ENCODE results near the gene SLK. TPM values are rescaled to one million over a fixed set of nuclear protein-coding genes. Genes with fewer than 3 reads are reported as not detected.

The SLK gene
- total RNA-seq, 6 experiments from 2014 or later, result 7.9 to 16.3 (median 13.0) TPM

GRCh38 chr10:104040382-104040781, 73.4 kb downstream of the SLK start:
- WGBS (ENCODE audit: insufficient coverage, low coverage, low lambda C conversion rate, missing lambda C conversion rate), result 11% methylated on average over 3 of the region's 6 CpGs
- DNase-seq (no peak), ATAC-seq (no peak)

GRCh38 chr10:104040862-104041789, 74.2 kb downstream of the SLK start:
- Histone ChIP-seq H3K4me3 (no peak overlapping the region), H3K4me1 (no peaks in the 10 kb centered on the region), H3K27ac (no peak overlapping the region), H3K9me3 (no peaks in the 10 kb centered on the region), H3K36me3 (no peaks in the 10 kb centered on the region), H3K27me3 (no peaks in the 10 kb centered on the region)
- DNase-seq (no peak), ATAC-seq (no peak)
- TF ChIP-seq POLR2A (IDR thresholded peaks at IDR 0.05) (no peak), CTCF (IDR thresholded peaks at IDR 0.05) (no peak)
- 27% methylated on average over 3 of the region's 9 CpGs for WGBS (ENCODE audit: insufficient coverage, low coverage, low lambda C conversion rate, missing lambda C conversion rate)
- intact Hi-C loops (cut with DNase I), result loop anchor here in 1 of 2 donors (10.0 kb wide), 1 partner anchor 174 kb away; no protein-coding TSS in a partner anchor

More at GRCh38 chr10:104040382-104040781, 73.4 kb downstream of the SLK start:
- no peak overlapping the region for H3K4me3 ChIP-seq
- no peak overlapping the region for H3K27ac ChIP-seq
- TF ChIP-seq POLR2A (IDR thresholded peaks at IDR 0.05), result no peak
- TF ChIP-seq CTCF (IDR thresholded peaks at IDR 0.05), result no peak
- intact Hi-C loops (cut with DNase I), result loop anchor here in 1 of 2 donors (10.0 kb wide), 1 partner anchor 174 kb away; no protein-coding TSS in a partner anchor
- no peaks in the 10 kb centered on the region for H3K27me3 ChIP-seq
- no peaks in the 10 kb centered on the region for H3K9me3 ChIP-seq
- no peaks in the 10 kb centered on the region for H3K4me1 ChIP-seq
- no peaks in the 10 kb centered on the region for H3K36me3 ChIP-seq

- no peaks in the 10 kb centered on the region for H3K4me1 ChIP-seq
- no peak overlapping the region for H3K27ac ChIP-seq
- ATAC-seq, result no peak
- intact Hi-C loops (cut with DNase I), result loop anchor here in 1 of 2 donors (10.0 kb wide), 1 partner anchor 173 kb away; no protein-coding TSS in a partner anchor
- no peaks in the 10 kb centered on the region for H3K36me3 ChIP-seq
- H3K27me3 ChIP-seq, result no peaks in the 10 kb centered on the region
- no peak overlapping the region for H3K4me3 ChIP-seq
- no peak for TF ChIP-seq CTCF (IDR thresholded peaks at IDR 0.05)
- TF ChIP-seq POLR2A (IDR thresholded peaks at IDR 0.05), result no peak
- 77% methylated on average over 4 of the region's 14 CpGs for WGBS (ENCODE audit: insufficient coverage, low coverage, low lambda C conversion rate, missing lambda C conversion rate)
- no peak for DNase-seq
- no peaks in the 10 kb centered on the region for H3K9me3 ChIP-seq
These were observed 75.1 kb downstream of the SLK start for GRCh38 chr10:104041891-104042535.

- DNase-seq (no peak), ATAC-seq (no peak)
- intact Hi-C loops (cut with DNase I), result loop anchor here in 1 of 2 donors (10.0 kb wide), 1 partner anchor 171 kb away; no protein-coding TSS in a partner anchor
- Histone ChIP-seq H3K27me3 (no peaks in the 10 kb centered on the region), H3K4me3 (no peak overlapping the region), H3K4me1 (no peaks in the 10 kb centered on the region), H3K9me3 (no peaks in the 10 kb centered on the region), H3K36me3 (no peaks in the 10 kb centered on the region), H3K27ac (no peak overlapping the region)
- 73% methylated on average over 7 of the region's 8 CpGs for WGBS (ENCODE audit: insufficient coverage, low coverage, low lambda C conversion rate, missing lambda C conversion rate)
- TF ChIP-seq POLR2A (IDR thresholded peaks at IDR 0.05) (no peak), CTCF (IDR thresholded peaks at IDR 0.05) (no peak)
These were observed 76.4 kb downstream of the SLK start for GRCh38 chr10:104043185-104043830.
